Measurements from ENCODE around the gene RNF144A.

Gene RNF144A

GRCh38 chr2:6973895-6974545, 56.8 kb downstream of the RNF144A start:
- H3K36me3 ChIP-seq (replicated peaks; ENCODE audit: insufficient read depth, low read length) = no peaks in the 10 kb centered on the region
- no peaks in the 10 kb centered on the region for H3K4me1 ChIP-seq (ENCODE audit: low read length)
- no peaks in the 10 kb centered on the region for H3K79me2 ChIP-seq (ENCODE audit: low read length)
- no peak overlapping the region for H3K9ac ChIP-seq (ENCODE audit: low read length)
- TF ChIP-seq EZH2 (optimal IDR thresholded peaks at IDR 0.05; ENCODE audit: low read depth, low read length) (no peak), EZH2phosphoT487 (IDR thresholded peaks at IDR 0.05; ENCODE audit: low read length) (no peak)
- DNase-seq = no peak
- no peaks in the 10 kb centered on the region for H4K20me1 ChIP-seq (ENCODE audit: insufficient read depth, low read length)
- H3K4me3 ChIP-seq (ENCODE audit: low read length) = no peak overlapping the region
- H3K27me3 ChIP-seq (replicated peaks; ENCODE audit: insufficient read depth, low read length) = no peaks in the 10 kb centered on the region
- no peaks in the 10 kb centered on the region for H3F3A ChIP-seq (ENCODE audit: insufficient read depth, low read length)
- no peaks in the 10 kb centered on the region for H3K9me3 ChIP-seq (replicated peaks; ENCODE audit: insufficient read depth, low read length)
- H2AFZ ChIP-seq (ENCODE audit: low read length) = no peak overlapping the region
- no peak overlapping the region for H3K27ac ChIP-seq (ENCODE audit: low read length)
- H3K9me2 ChIP-seq (replicated peaks; ENCODE audit: insufficient read depth, low read length) = no peaks in the 10 kb centered on the region
- H3K4me2 ChIP-seq (ENCODE audit: low read depth, low read length) = no peak overlapping the region

- Histone ChIP-seq H3K27me3 (replicated peaks; ENCODE audit: insufficient read depth, low read length) (no peaks in the 10 kb centered on the region), H3K9me3 (replicated peaks; ENCODE audit: insufficient read depth, low read length) (no peaks in the 10 kb centered on the region), H3K79me2 (ENCODE audit: low read length) (no peaks in the 10 kb centered on the region), H3K36me3 (replicated peaks; ENCODE audit: insufficient read depth, low read length) (no peaks in the 10 kb centered on the region), H3K4me2 (ENCODE audit: low read depth, low read length) (no peak overlapping the region), H3K9me2 (replicated peaks; ENCODE audit: insufficient read depth, low read length) (no peaks in the 10 kb centered on the region), H4K20me1 (ENCODE audit: insufficient read depth, low read length) (no peaks in the 10 kb centered on the region), H3K9ac (ENCODE audit: low read length) (no peak overlapping the region), H2AFZ (ENCODE audit: low read length) (no peak overlapping the region), H3K27ac (ENCODE audit: low read length) (no peak overlapping the region), H3F3A (ENCODE audit: insufficient read depth, low read length) (no peaks in the 10 kb centered on the region), H3K4me3 (ENCODE audit: low read length) (no peak overlapping the region), H3K4me1 (ENCODE audit: low read length) (no peaks in the 10 kb centered on the region)
- no peak for TF ChIP-seq EZH2phosphoT487 (IDR thresholded peaks at IDR 0.05; ENCODE audit: low read length)
- TF ChIP-seq CTCF (IDR thresholded peaks at IDR 0.05; ENCODE audit: low read length) = no peak
- TF ChIP-seq EZH2 (optimal IDR thresholded peaks at IDR 0.05; ENCODE audit: low read depth, low read length) = no peak
- no peak for DNase-seq
Observed at GRCh38 chr2:6975988-6976387, 58.8 kb downstream of the RNF144A start.

DNA sequence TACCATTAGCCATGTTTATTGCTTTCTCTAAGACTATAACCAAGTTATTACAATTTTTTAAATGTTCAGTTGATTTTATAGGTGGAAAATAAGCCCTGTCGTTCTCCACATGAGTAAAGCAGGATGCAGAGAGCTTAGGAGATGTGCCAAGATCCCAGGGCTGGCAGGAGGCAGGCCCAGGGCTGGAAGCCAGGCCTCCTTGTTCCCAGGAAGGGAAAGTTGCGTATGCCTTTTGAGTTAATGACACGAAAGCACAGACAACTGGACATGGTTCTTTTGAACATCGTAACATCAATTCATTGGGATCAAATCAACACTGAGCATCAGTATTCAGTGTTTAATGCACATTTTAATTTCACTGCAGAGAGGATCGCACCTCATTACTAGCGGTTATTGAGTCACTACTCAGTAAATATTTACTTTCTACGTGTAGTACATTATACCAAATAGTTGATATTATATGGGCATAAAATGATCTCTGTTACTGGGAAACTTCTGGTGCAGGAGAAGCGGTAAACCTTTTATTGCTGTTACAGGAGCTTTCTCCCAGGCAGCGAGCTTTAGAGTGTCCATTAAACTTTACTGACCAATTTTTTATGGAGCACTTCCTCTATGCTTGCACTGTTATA, 60.0 kb downstream of the RNF144A start:
- no peaks in the 10 kb centered on the region for H3K36me3 ChIP-seq (replicated peaks; ENCODE audit: insufficient read depth, low read length)
- H3K9ac ChIP-seq (ENCODE audit: low read length) = no peak overlapping the region
- DNase-seq = no peak
- no peaks in the 10 kb centered on the region for H3K9me2 ChIP-seq (replicated peaks; ENCODE audit: insufficient read depth, low read length)
- no peak overlapping the region for H3K4me2 ChIP-seq (ENCODE audit: low read depth, low read length)
- no peaks in the 10 kb centered on the region for H3K9me3 ChIP-seq (replicated peaks; ENCODE audit: insufficient read depth, low read length)
- H3K27me3 ChIP-seq (replicated peaks; ENCODE audit: insufficient read depth, low read length) = no peaks in the 10 kb centered on the region
- no peak overlapping the region for H3K4me3 ChIP-seq (ENCODE audit: low read length)
- no peaks in the 10 kb centered on the region for H3K4me1 ChIP-seq (ENCODE audit: low read length)
- TF ChIP-seq EZH2 (optimal IDR thresholded peaks at IDR 0.05; ENCODE audit: low read depth, low read length) = no peak
- no peak overlapping the region for H3K27ac ChIP-seq (ENCODE audit: low read length)
- H3F3A ChIP-seq (ENCODE audit: insufficient read depth, low read length) = no peaks in the 10 kb centered on the region
- no peaks in the 10 kb centered on the region for H3K79me2 ChIP-seq (ENCODE audit: low read length)
- H2AFZ ChIP-seq (ENCODE audit: low read length) = no peak overlapping the region
- no peaks in the 10 kb centered on the region for H4K20me1 ChIP-seq (ENCODE audit: insufficient read depth, low read length)

- no peaks in the 10 kb centered on the region for H3K36me3 ChIP-seq (replicated peaks; ENCODE audit: insufficient read depth, low read length)
- no peak for DNase-seq
- H3K79me2 ChIP-seq (ENCODE audit: low read length) = no peaks in the 10 kb centered on the region
- no peaks in the 10 kb centered on the region for H3F3A ChIP-seq (ENCODE audit: insufficient read depth, low read length)
- no peak overlapping the region for H3K9ac ChIP-seq (ENCODE audit: low read length)
- TF ChIP-seq CTCF (IDR thresholded peaks at IDR 0.05; ENCODE audit: low read length) (no peak), EZH2phosphoT487 (IDR thresholded peaks at IDR 0.05; ENCODE audit: low read length) (no peak), EZH2 (optimal IDR thresholded peaks at IDR 0.05; ENCODE audit: low read depth, low read length) (no peak)
- no peaks in the 10 kb centered on the region for H3K4me1 ChIP-seq (ENCODE audit: low read length)
- H3K27ac ChIP-seq (ENCODE audit: low read length) = no peak overlapping the region
- H3K4me3 ChIP-seq (ENCODE audit: low read length) = no peak overlapping the region
- H4K20me1 ChIP-seq (ENCODE audit: insufficient read depth, low read length) = no peaks in the 10 kb centered on the region
- no peak overlapping the region for H2AFZ ChIP-seq (ENCODE audit: low read length)
- H3K9me3 ChIP-seq (replicated peaks; ENCODE audit: insufficient read depth, low read length) = no peaks in the 10 kb centered on the region
- H3K9me2 ChIP-seq (replicated peaks; ENCODE audit: insufficient read depth, low read length) = no peaks in the 10 kb centered on the region
- H3K4me2 ChIP-seq (ENCODE audit: low read depth, low read length) = no peak overlapping the region
- H3K27me3 ChIP-seq (replicated peaks; ENCODE audit: insufficient read depth, low read length) = no peaks in the 10 kb centered on the region
Observed at GRCh38 chr2:6977786-6978185, 60.6 kb downstream of the RNF144A start.

Measured in MM.1S (cell line).